Mucosa of rectum (tissue), 2 donors: ENCODE data around the gene POU2AF3.

Experiments
- H3K27ac ChIP-seq, 2 donors: one replicate each; pipeline ENCODE4 v1.7.0; 2013; ENCODE audit warnings: inconsistent platforms in 2 of 2, low read depth in 2 of 2, low read length in 2 of 2
- H3K27me3 ChIP-seq, 2 donors: one replicate each; pipeline ENCODE4 v1.7.0; 2013; ENCODE audit warnings: low read length in 2 of 2; ENCODE audit not compliant: control insufficient read depth in 2 of 2, insufficient read depth in 2 of 2
- H3K36me3 ChIP-seq, 2 donors: one replicate each; pipeline ENCODE4 v1.7.0; 2013; ENCODE audit warnings: low read length in 2 of 2; ENCODE audit not compliant: control insufficient read depth in 2 of 2, insufficient read depth in 2 of 2
- H3K4me1 ChIP-seq, 2 donors: one replicate each; pipeline ENCODE4 v1.7.0; 2013; ENCODE audit warnings: low read length in 2 of 2, mild to moderate bottlenecking in 1 of 2; ENCODE audit not compliant: control insufficient read depth in 2 of 2, insufficient read depth in 2 of 2
- H3K4me3 ChIP-seq, 2 donors: one replicate each; pipeline ENCODE4 v1.7.0; 2013; ENCODE audit warnings: low read length in 2 of 2
- H3K9ac ChIP-seq, 2 donors: one replicate each; pipeline ENCODE4 v1.7.0; 2013; ENCODE audit warnings: low read length in 2 of 2, low read depth in 1 of 2, mild to moderate bottlenecking in 1 of 2
- H3K9me3 ChIP-seq, 2 donors: one replicate each; pipeline ENCODE4 v1.7.0; 2013; ENCODE audit warnings: low read length in 2 of 2; ENCODE audit not compliant: control insufficient read depth in 2 of 2
- donor health status: healthy.
- donor health status: Normal muscosa, but diverticular disease.

The POU2AF3 gene

GRCh38 chr11:111351374-111352055, 53.2 kb downstream of the POU2AF3 start:
- Histone ChIP-seq H3K4me3 (no peak overlapping the region), H3K9ac (no peak overlapping the region), H3K27ac (no peak overlapping the region), H3K27me3 (no peaks in the 10 kb centered on the region), H3K9me3 (no peaks in the 10 kb centered on the region), H3K36me3 (peaks cover 0 to 3% of the 10 kb centered on the region in 2 donors), H3K4me1 (peaks cover 5 to 12% of the 10 kb centered on the region in 2 donors)

DNA sequence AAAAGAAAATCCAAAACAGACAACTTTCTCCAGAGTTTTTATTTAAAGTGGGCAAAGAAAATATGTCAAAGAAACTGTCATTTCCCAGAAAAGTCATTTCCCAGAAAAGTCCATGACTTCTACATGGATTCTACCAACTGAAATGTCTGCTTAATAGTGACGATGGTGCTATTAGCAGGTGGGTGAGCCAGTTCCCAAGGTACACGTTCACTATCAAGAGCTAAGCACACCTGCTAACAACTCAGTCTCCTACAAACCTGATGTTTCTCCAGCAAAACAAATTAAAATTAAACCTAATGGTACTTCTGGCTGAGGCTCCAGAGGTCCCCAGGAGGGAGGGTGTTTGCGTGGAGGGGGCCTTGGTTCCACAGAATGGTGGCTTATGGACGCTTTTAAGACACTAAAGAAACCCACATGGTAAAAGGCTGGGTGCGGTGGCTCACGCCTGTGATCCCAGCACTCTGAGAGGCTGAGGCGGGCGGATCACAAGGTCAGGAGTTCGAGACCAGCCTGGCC, 53.9 kb downstream of the POU2AF3 start:
- Histone ChIP-seq H3K4me3 (no peak overlapping the region), H3K36me3 (peaks cover 0 to 3% of the 10 kb centered on the region in 2 donors), H3K27me3 (no peaks in the 10 kb centered on the region), H3K4me1 (peaks cover 5 to 12% of the 10 kb centered on the region in 2 donors), H3K27ac (no peak overlapping the region), H3K9ac (no peak overlapping the region), H3K9me3 (no peaks in the 10 kb centered on the region)

DNA sequence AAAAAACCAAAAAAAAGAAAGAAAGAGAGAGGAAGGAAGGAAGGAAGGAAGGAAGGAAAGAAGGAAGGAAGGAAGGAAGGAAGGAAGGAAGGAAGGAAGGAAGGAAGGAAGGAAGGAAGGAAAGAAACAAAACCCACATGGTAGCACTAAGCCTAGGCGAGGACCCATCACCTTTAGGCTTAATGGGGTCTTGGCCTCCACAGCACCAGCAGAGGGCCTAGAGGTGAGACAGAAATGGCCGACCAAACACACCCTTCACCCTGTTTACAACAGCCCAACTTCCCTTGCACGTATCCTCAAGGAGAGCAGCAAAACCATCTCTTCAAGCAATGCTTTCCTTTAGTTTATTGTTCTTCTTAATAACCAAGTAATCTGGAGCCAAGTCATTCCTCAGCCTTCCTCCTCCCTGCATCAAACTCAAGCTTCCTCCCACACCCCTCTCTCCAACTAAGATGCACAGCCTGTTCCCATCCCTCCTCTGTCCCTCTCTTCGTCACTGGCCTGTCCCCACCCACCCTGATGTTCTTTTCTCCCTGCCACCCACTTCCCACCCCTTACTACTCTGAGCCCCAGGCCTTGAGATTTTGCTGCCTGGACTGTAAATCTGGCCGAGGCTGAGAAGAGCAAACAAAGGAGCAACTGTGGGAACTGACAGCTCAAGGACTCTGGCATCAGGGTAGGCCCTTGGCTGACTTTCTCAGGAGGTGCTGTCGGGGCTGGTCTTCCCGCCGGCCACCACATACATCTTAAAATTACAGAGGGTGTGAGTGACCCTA, 54.8 kb downstream of the POU2AF3 start:
- peak overlapping the region in 1 of 2 donors; percentile 42 for H3K9ac ChIP-seq
- no peaks in the 10 kb centered on the region for H3K9me3 ChIP-seq
- no peak overlapping the region for H3K4me3 ChIP-seq
- H3K27ac ChIP-seq, result peak overlapping the region; percentile 61 to 78
- peaks cover 0 to 3% of the 10 kb centered on the region in 2 donors for H3K36me3 ChIP-seq
- peaks cover 5 to 12% of the 10 kb centered on the region in 2 donors for H3K4me1 ChIP-seq
- H3K27me3 ChIP-seq, result no peaks in the 10 kb centered on the region

GRCh38 chr11:111353776-111354600, 55.6 kb downstream of the POU2AF3 start:
- H3K9ac ChIP-seq, result peak overlapping the region in 1 of 2 donors; percentile 42

GRCh38 chr11:111354601-111354891, 56.2 kb downstream of the POU2AF3 start:
- Histone ChIP-seq H3K27ac (no peak overlapping the region), H3K9me3 (no peaks in the 10 kb centered on the region), H3K27me3 (no peaks in the 10 kb centered on the region), H3K4me3 (no peak overlapping the region), H3K36me3 (peaks cover 0 to 3% of the 10 kb centered on the region in 2 donors), H3K4me1 (peaks cover 10 to 17% of the 10 kb centered on the region in 2 donors), H3K9ac (no peak overlapping the region)

More at GRCh38 chr11:111353776-111354600, 55.6 kb downstream of the POU2AF3 start:
- H3K27me3 ChIP-seq, result no peaks in the 10 kb centered on the region
- H3K36me3 ChIP-seq, result peaks cover 0 to 3% of the 10 kb centered on the region in 2 donors
- peak overlapping the region; percentile 61 to 78 for H3K27ac ChIP-seq
- H3K4me3 ChIP-seq, result no peak overlapping the region
- H3K4me1 ChIP-seq, result peaks cover 6 to 16% of the 10 kb centered on the region in 2 donors
- H3K9me3 ChIP-seq, result no peaks in the 10 kb centered on the region

DNA sequence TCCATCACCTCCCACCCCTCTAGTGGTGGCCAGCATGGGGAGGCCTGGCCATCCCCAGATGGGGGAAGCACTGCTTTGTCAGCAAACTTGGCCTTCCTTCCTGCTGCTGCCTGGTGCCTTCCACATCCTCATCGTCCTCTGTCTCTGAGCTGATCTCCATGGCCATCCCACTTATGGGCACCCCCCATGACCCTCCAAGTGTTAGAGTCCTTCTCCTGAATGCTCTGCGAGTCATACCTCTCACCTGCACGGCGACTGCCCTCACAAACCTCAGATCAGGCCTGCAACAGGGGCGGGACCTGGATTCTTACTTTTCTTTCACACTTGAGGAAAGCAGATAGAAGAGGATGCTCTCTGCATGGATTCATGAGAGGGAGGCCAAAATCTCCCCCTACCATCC, 56.8 kb downstream of the POU2AF3 start:
- H3K27me3 ChIP-seq, result no peaks in the 10 kb centered on the region
- H3K36me3 ChIP-seq, result peaks cover 0 to 3% of the 10 kb centered on the region in 2 donors
- H3K4me1 ChIP-seq, result peaks cover 14 to 22% of the 10 kb centered on the region in 2 donors
- H3K4me3 ChIP-seq, result no peak overlapping the region
- no peak overlapping the region for H3K9ac ChIP-seq
- H3K27ac ChIP-seq, result no peak overlapping the region
- no peaks in the 10 kb centered on the region for H3K9me3 ChIP-seq

DNA sequence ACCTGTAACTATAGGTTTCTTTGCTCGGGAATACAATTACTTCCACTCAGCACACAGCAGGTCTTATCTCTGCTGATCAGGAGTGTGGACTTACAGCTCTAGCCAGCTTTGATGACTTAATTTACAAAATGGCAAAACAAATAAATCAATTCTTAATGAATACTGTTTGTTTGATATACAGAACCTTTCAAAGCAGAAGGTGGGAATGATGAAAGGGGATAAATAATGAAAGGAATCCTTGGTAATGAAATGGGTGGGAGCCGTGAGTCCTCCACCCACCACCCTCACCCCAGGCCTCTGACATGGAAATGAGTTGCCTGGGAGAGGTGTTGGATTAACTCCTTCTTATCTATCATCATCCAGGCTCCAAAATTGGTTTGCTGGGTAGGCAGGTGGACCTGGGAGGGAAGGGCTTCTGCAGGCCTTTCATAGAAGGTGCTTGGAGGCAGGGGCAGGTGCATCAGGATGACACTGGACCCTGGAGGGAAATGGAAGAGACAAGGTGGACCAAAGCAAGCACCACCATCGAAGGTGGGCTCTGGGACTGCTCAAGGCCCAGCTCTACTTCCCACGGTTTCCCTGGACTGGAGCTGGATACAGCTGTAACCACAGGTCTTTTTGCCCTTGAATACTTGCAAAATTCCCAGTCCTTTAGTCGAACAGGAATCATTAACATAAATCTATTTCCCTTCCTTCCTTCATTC, 57.8 kb downstream of the POU2AF3 start:
- no peak overlapping the region for H3K27ac ChIP-seq
- peaks cover 21 to 32% of the 10 kb centered on the region in 2 donors for H3K4me1 ChIP-seq
- H3K27me3 ChIP-seq, result no peaks in the 10 kb centered on the region
- peak overlapping the region in 1 of 2 donors; percentile 10 for H3K9ac ChIP-seq
- H3K4me3 ChIP-seq, result no peak overlapping the region
- peaks cover 0 to 3% of the 10 kb centered on the region in 2 donors for H3K36me3 ChIP-seq
- H3K9me3 ChIP-seq, result no peaks in the 10 kb centered on the region

DNA sequence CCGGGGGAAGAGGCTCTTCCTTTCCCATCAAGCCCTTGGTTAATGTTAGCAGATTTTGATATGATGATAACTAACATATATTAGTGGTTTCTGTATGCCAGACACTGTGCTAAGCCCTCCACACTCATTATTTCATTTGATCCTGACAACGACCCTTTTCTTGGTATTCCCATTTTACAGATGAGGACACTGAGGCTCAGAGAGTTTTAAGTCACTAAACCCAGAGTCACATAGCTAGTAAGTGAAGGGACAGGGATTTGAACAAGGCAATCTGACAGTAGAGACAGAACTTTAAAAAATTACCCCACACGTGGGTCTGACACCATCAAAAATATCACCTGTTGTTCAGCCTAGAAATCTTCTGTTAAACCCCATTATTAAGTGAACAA, 58.3 kb downstream of the POU2AF3 start:
- Histone ChIP-seq H3K27me3 (no peaks in the 10 kb centered on the region), H3K27ac (no peak overlapping the region), H3K4me1 (peaks cover 23 to 37% of the 10 kb centered on the region in 2 donors), H3K36me3 (peaks cover 0 to 3% of the 10 kb centered on the region in 2 donors), H3K4me3 (no peak overlapping the region), H3K9ac (no peak overlapping the region), H3K9me3 (no peaks in the 10 kb centered on the region)

GRCh38 chr11:111357150-111358037, 59.0 kb downstream of the POU2AF3 start:
- H3K27ac ChIP-seq, result no peak overlapping the region
- H3K4me1 ChIP-seq, result peaks cover 24 to 39% of the 10 kb centered on the region in 2 donors
- H3K27me3 ChIP-seq, result no peaks in the 10 kb centered on the region
- H3K36me3 ChIP-seq, result peaks cover 0 to 3% of the 10 kb centered on the region in 2 donors
- H3K9ac ChIP-seq, result no peak overlapping the region
- no peaks in the 10 kb centered on the region for H3K9me3 ChIP-seq
- no peak overlapping the region for H3K4me3 ChIP-seq
